ENCODE measurements around the gene TRABD2B.

TRABD2B gene

GRCh38 chr1:47992720-47993415 is 4.3 kb downstream of the TRABD2B start:
- no peak for DNase-seq

GRCh38 chr1:47991673-47992072 is 5.5 kb downstream of the TRABD2B start:
- no peak for DNase-seq

GRCh38 chr1:47991187-47991586 is 6.0 kb downstream of the TRABD2B start:
- no peak for DNase-seq

- no peak for DNase-seq
Observed at GRCh38 chr1:47990286-47990685, 6.9 kb downstream of the TRABD2B start.

GRCh38 chr1:47987601-47988000 is 9.6 kb downstream of the TRABD2B start:
- DNase-seq: no peak

- no peak for DNase-seq
Observed at GRCh38 chr1:47986761-47987200, 10.4 kb downstream of the TRABD2B start.

- no peak for DNase-seq
Observed at GRCh38 chr1:47985018-47985417, 12.2 kb downstream of the TRABD2B start.

GRCh38 chr1:47984175-47984789 is 12.9 kb downstream of the TRABD2B start:
- DNase-seq: no peak

- DNase-seq: no peak
Observed at GRCh38 chr1:47983691-47984090, 13.5 kb downstream of the TRABD2B start.

- no peak for DNase-seq
Observed at GRCh38 chr1:47981667-47982350, 15.4 kb downstream of the TRABD2B start.

- DNase-seq: no peak
Observed at GRCh38 chr1:47980501-47980900, 16.7 kb downstream of the TRABD2B start.

GRCh38 chr1:47979724-47980123 is 17.5 kb downstream of the TRABD2B start:
- no peak for DNase-seq

- no peak for DNase-seq
Observed at GRCh38 chr1:47978486-47978885, 18.7 kb downstream of the TRABD2B start.

- no peak for DNase-seq
Observed at GRCh38 chr1:47976728-47977127, 20.5 kb downstream of the TRABD2B start.

- DNase-seq: no peak
Observed at GRCh38 chr1:47976267-47976666, 20.9 kb downstream of the TRABD2B start.

GRCh38 chr1:47975302-47975921 is 21.8 kb downstream of the TRABD2B start:
- no peak for DNase-seq

GRCh38 chr1:47972864-47973432 is 24.2 kb downstream of the TRABD2B start:
- no peak for DNase-seq

- DNase-seq: no peak
Observed at GRCh38 chr1:47971385-47972160, 25.6 kb downstream of the TRABD2B start.

GRCh38 chr1:47970882-47971281 is 26.3 kb downstream of the TRABD2B start:
- DNase-seq: no peak

- DNase-seq: no peak
Observed at GRCh38 chr1:47969478-47969877, 27.7 kb downstream of the TRABD2B start.

GRCh38 chr1:47968556-47968888 is 28.7 kb downstream of the TRABD2B start:
- DNase-seq: no peak

GRCh38 chr1:47967864-47968555 is 29.2 kb downstream of the TRABD2B start:
- DNase-seq: no peak
